H9 (cell line): Measurements from ENCODE around the gene LAMB1. TPM values are rescaled to one million over a fixed set of nuclear protein-coding genes. Genes with fewer than 3 reads are reported as not detected.

ENCODE experiments used
- DNase-seq: peaks from one replicate; pipeline ENCODE4 v3.0.0-alpha.2; 2017
- H2AFZ ChIP-seq: one replicate; pipeline ENCODE4 v1.6.1; 2013; ENCODE audit warnings: mild to moderate bottlenecking, low read length, control low read depth, moderate library complexity
- H2AK5ac ChIP-seq: 2 replicates; pipeline ENCODE4 v1.6.1; 2013; ENCODE audit warnings: low read length, control low read depth, mixed read lengths; ENCODE audit not compliant: insufficient read length
- H2BK120ac ChIP-seq: one replicate; pipeline ENCODE4 v1.6.1; 2013; ENCODE audit warnings: low read depth, mild to moderate bottlenecking, low read length, control low read depth, inconsistent platforms; ENCODE audit not compliant: poor library complexity, severe bottlenecking
- H2BK12ac ChIP-seq: 2 replicates; pipeline ENCODE4 v1.6.1; 2013; ENCODE audit warnings: low read length, control low read depth, mixed read lengths, low read depth; ENCODE audit not compliant: insufficient read length
- H2BK15ac ChIP-seq: 2 replicates; pipeline ENCODE4 v1.6.1; 2013; ENCODE audit warnings: low read depth, low read length, control low read depth
- H2BK20ac ChIP-seq: one replicate; pipeline ENCODE4 v1.6.1; 2013; ENCODE audit warnings: low read depth, mild to moderate bottlenecking, low read length, control low read depth, inconsistent platforms; ENCODE audit not compliant: poor library complexity, severe bottlenecking
- H2BK5ac ChIP-seq: 2 replicates; pipeline ENCODE4 v1.6.1; 2013; ENCODE audit warnings: low read length, control low read depth, mixed read lengths; ENCODE audit not compliant: insufficient read length
- H3K14ac ChIP-seq: 2 replicates; pipeline ENCODE4 v1.6.1; 2013; ENCODE audit warnings: low read length, control low read depth; ENCODE audit not compliant: insufficient read depth
- H3K18ac ChIP-seq: 2 replicates; pipeline ENCODE4 v1.6.1; 2013; ENCODE audit warnings: low read depth, mild to moderate bottlenecking, mixed read lengths, low read length, control low read depth; ENCODE audit not compliant: insufficient read length
- H3K23ac ChIP-seq: 2 replicates; pipeline ENCODE4 v1.6.1; 2013; ENCODE audit warnings: low read length, control low read depth, mixed read lengths, low read depth; ENCODE audit not compliant: insufficient read length
- H3K23me2 ChIP-seq: 2 replicates; pipeline ENCODE4 v1.6.1; 2013; ENCODE audit warnings: low read depth, mild to moderate bottlenecking, mixed read lengths, low read length, control low read depth; ENCODE audit not compliant: insufficient read length, poor library complexity, severe bottlenecking
- H3K27ac ChIP-seq: 2 replicates; pipeline ENCODE4 v1.5.1; 2013; ENCODE audit warnings: low read length, control low read depth, mixed read lengths, low read depth; ENCODE audit not compliant: insufficient read length
- H3K27me3 ChIP-seq: 2 replicates; pipeline ENCODE4 v1.6.1; 2013; ENCODE audit warnings: low read length, control low read depth, inconsistent platforms; ENCODE audit not compliant: insufficient read depth
- H3K4ac ChIP-seq: 2 replicates; pipeline ENCODE4 v1.6.1; 2013; ENCODE audit warnings: low read depth, mild to moderate bottlenecking, control low read depth, inconsistent platforms, low read length, moderate library complexity
- H3K4me1 ChIP-seq: 2 replicates; pipeline ENCODE4 v1.6.1; 2013; ENCODE audit warnings: low read length, control low read depth, inconsistent platforms; ENCODE audit not compliant: insufficient read depth
- H3K4me2 ChIP-seq: 2 replicates; pipeline ENCODE4 v1.6.1; 2013; ENCODE audit warnings: low read length, control low read depth, mixed read lengths; ENCODE audit not compliant: insufficient read length, insufficient read depth
- H3K56ac ChIP-seq: 2 replicates; pipeline ENCODE4 v1.6.1; 2013; ENCODE audit warnings: low read depth, mild to moderate bottlenecking, mixed read lengths, low read length, control low read depth; ENCODE audit not compliant: insufficient read length
- H3K79me1 ChIP-seq: 2 replicates; pipeline ENCODE4 v1.6.1; 2013; ENCODE audit warnings: low read depth, mild to moderate bottlenecking, moderate library complexity, low read length, control low read depth, inconsistent platforms; ENCODE audit not compliant: insufficient read depth, poor library complexity, severe bottlenecking
- H3K79me2 ChIP-seq: 2 replicates; pipeline ENCODE4 v1.6.1; 2013; ENCODE audit warnings: low read length, control low read depth, inconsistent platforms; ENCODE audit not compliant: insufficient read depth
- H3K9ac ChIP-seq: 2 replicates; pipeline ENCODE4 v1.6.1; 2013; ENCODE audit warnings: low read length, control low read depth, mixed read lengths; ENCODE audit not compliant: insufficient read length; ENCODE audit errors: extremely low read depth
- H3K9me3 ChIP-seq: one replicate; pipeline ENCODE4 v1.6.1; 2013; ENCODE audit warnings: low read depth, low read length, inconsistent platforms; ENCODE audit not compliant: control insufficient read depth
- H3T11ph ChIP-seq: one replicate; pipeline ENCODE4 v1.6.1; 2013; ENCODE audit warnings: mild to moderate bottlenecking, low read length, control low read depth, inconsistent platforms
- H4K20me1 ChIP-seq: one replicate; pipeline ENCODE4 v1.6.1; 2013; ENCODE audit not compliant: control insufficient read depth, insufficient read length, insufficient read depth
- H4K5ac ChIP-seq: 2 replicates; pipeline ENCODE4 v1.6.1; 2013; ENCODE audit warnings: low read depth, mild to moderate bottlenecking, mixed read lengths, low read length, control low read depth; ENCODE audit not compliant: insufficient read length
- H4K8ac ChIP-seq: replicated peaks from 2 replicates; pipeline ENCODE4 v1.6.1; 2013; ENCODE audit warnings: low read length, control low read depth, mixed read lengths, low read depth; ENCODE audit not compliant: insufficient read length
- H4K91ac ChIP-seq: 2 replicates; pipeline ENCODE4 v1.6.1; 2013; ENCODE audit warnings: low read depth, mild to moderate bottlenecking, moderate library complexity, mixed read lengths, low read length, control low read depth; ENCODE audit not compliant: insufficient read length
- H3K27ac Mint-ChIP-seq, 3 experiments: 2 replicates in 2 of 3; 3 replicates in 1 of 3; pipeline ENCODE4 v1.8.0; 2020 to 2021; ENCODE audit warnings: mixed read lengths in 3 of 3, mild to moderate bottlenecking in 1 of 3, moderate library complexity in 1 of 3
- H3K27me3 Mint-ChIP-seq: 2 replicates; pipeline ENCODE4 v1.8.0; 2021; ENCODE audit warnings: low read depth, mild to moderate bottlenecking, moderate library complexity, mixed read lengths
- H3K36me3 Mint-ChIP-seq, 3 experiments: 2 replicates in 2 of 3; 3 replicates in 1 of 3; pipeline ENCODE4 v1.8.0; 2020 to 2021; ENCODE audit warnings: low read depth in 3 of 3, mixed read lengths in 3 of 3; ENCODE audit not compliant: insufficient read depth in 1 of 3
- H3K4me1 Mint-ChIP-seq, 2 experiments: 2 replicates each; pipeline ENCODE4 v1.8.0; 2020; ENCODE audit warnings: mixed read lengths in 2 of 2
- H3K4me3 Mint-ChIP-seq, 2 experiments: 2 replicates in 1 of 2; 3 replicates in 1 of 2; pipeline ENCODE4 v1.8.0; 2020 to 2021; ENCODE audit warnings: mild to moderate bottlenecking in 2 of 2, mixed read lengths in 2 of 2, moderate library complexity in 1 of 2
- H3K9me3 Mint-ChIP-seq, 2 experiments: 2 replicates in 1 of 2; 3 replicates in 1 of 2; pipeline ENCODE4 v1.8.0; 2020; ENCODE audit warnings: mild to moderate bottlenecking in 2 of 2, mixed read lengths in 2 of 2, moderate library complexity in 1 of 2
- WGBS: extraction: QIAGEN DNeasy Blood & Tissue Kit; methylation state at CpG from one replicate; pipeline ENCODE4 v1.1.7; 2013; ENCODE audit warnings: missing lambda C conversion rate, low lambda C conversion rate, mixed read lengths; ENCODE audit not compliant: insufficient read length; ENCODE audit errors: extremely low coverage; 5-methylcytosine and 5-hydroxymethylcytosine counted together
- total RNA-seq: library from RNA; stranded (reverse); gene quantifications from 2 replicates; pipeline ENCODE4 v1.2.1, GENCODE V29; 2021
- TF ChIP-seq, protein P1 (sequence below): fragments of 200-600 bp; sonication (generic); conservative IDR thresholded peaks from 3 replicates; pipeline ENCODE4 v1.8.0; 2021; ENCODE audit warnings: antibody characterized with exemption, mild to moderate bottlenecking

LAMB1 gene
- total RNA-seq, 1 experiment from 2014 or later: 75.8 TPM

DNA sequence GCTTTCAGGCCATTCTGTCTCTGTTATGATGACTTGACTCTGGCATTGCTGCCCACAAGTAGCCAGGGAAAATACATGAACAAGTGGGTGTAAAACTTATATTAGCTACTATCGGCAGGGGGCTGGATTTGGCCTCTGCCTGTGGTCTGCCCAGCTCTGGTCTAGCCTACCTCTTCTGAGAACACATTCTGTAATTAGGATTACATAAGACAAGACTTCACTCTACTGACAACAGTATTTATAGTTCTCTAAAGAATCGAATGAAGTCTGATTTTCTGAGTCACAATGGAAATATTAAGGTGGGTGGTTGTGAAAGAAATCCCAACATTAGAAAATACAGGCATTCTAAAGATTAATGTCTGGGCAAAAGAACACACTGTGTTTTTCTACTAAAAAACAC, 56.5 kb downstream of the LAMB1 start:
- H3K4me1 ChIP-seq: peaks cover 4% of the 10 kb centered on the region
- no peak overlapping the region for H2BK15ac ChIP-seq
- Mint-ChIP-seq H3K27ac (no peak overlapping the region), H3K27me3 (no peaks in the 10 kb centered on the region), H3K4me3 (no peak overlapping the region), H3K36me3 (peaks cover 5 to 75% (median 39%) of the 10 kb centered on the region in 3 experiments; a peak in 5 of 7 replicates), H3K9me3 (no peaks in the 10 kb centered on the region), H3K4me1 (peaks cover 9 to 11% of the 10 kb centered on the region in 2 experiments)
- H3K27me3 ChIP-seq: no peaks in the 10 kb centered on the region
- no peak overlapping the region for H2AFZ ChIP-seq
- no peak overlapping the region for H3K23ac ChIP-seq
- H2BK12ac ChIP-seq: no peak overlapping the region
- no peak overlapping the region for H3K14ac ChIP-seq
- H2AK5ac ChIP-seq: no peak overlapping the region
- H3K4ac ChIP-seq: no peak overlapping the region
- no peaks in the 10 kb centered on the region for H3K23me2 ChIP-seq
- no peak overlapping the region for H2BK20ac ChIP-seq
- H4K8ac ChIP-seq: no peak overlapping the region
- no peak for DNase-seq
- H4K5ac ChIP-seq: no peak overlapping the region
- TF ChIP-seq, protein P1, sequence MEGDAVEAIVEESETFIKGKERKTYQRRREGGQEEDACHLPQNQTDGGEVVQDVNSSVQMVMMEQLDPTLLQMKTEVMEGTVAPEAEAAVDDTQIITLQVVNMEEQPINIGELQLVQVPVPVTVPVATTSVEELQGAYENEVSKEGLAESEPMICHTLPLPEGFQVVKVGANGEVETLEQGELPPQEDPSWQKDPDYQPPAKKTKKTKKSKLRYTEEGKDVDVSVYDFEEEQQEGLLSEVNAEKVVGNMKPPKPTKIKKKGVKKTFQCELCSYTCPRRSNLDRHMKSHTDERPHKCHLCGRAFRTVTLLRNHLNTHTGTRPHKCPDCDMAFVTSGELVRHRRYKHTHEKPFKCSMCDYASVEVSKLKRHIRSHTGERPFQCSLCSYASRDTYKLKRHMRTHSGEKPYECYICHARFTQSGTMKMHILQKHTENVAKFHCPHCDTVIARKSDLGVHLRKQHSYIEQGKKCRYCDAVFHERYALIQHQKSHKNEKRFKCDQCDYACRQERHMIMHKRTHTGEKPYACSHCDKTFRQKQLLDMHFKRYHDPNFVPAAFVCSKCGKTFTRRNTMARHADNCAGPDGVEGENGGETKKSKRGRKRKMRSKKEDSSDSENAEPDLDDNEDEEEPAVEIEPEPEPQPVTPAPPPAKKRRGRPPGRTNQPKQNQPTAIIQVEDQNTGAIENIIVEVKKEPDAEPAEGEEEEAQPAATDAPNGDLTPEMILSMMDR: no peak
- H3K9me3 ChIP-seq: no peaks in the 10 kb centered on the region
- H3K79me1 ChIP-seq: no peaks in the 10 kb centered on the region
- H2BK120ac ChIP-seq: no peak overlapping the region
- H3K9ac ChIP-seq: no peak overlapping the region
- H3K56ac ChIP-seq: no peak overlapping the region
- no CpG with 5 or more reads among the region's 2 CpGs for WGBS
- no peaks in the 10 kb centered on the region for H4K20me1 ChIP-seq
- no peak overlapping the region for H3K27ac ChIP-seq
- no peak overlapping the region for H2BK5ac ChIP-seq
- H3K4me2 ChIP-seq: no peak overlapping the region
- H3K18ac ChIP-seq: no peak overlapping the region
- no peak overlapping the region for H3T11ph ChIP-seq
- no peaks in the 10 kb centered on the region for H3K79me2 ChIP-seq
- H4K91ac ChIP-seq: no peak overlapping the region
